ENCODE results near the gene GPBP1.
"Not testable (repeated sequence)": the region's sequence is repeated elsewhere in the genome, so short reads cannot be mapped to it uniquely, and the experiment has no call there.

Gene GPBP1, protein sequence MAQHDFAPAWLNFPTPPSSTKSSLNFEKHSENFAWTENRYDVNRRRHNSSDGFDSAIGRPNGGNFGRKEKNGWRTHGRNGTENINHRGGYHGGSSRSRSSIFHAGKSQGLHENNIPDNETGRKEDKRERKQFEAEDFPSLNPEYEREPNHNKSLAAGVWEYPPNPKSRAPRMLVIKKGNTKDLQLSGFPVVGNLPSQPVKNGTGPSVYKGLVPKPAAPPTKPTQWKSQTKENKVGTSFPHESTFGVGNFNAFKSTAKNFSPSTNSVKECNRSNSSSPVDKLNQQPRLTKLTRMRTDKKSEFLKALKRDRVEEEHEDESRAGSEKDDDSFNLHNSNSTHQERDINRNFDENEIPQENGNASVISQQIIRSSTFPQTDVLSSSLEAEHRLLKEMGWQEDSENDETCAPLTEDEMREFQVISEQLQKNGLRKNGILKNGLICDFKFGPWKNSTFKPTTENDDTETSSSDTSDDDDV

DNA sequence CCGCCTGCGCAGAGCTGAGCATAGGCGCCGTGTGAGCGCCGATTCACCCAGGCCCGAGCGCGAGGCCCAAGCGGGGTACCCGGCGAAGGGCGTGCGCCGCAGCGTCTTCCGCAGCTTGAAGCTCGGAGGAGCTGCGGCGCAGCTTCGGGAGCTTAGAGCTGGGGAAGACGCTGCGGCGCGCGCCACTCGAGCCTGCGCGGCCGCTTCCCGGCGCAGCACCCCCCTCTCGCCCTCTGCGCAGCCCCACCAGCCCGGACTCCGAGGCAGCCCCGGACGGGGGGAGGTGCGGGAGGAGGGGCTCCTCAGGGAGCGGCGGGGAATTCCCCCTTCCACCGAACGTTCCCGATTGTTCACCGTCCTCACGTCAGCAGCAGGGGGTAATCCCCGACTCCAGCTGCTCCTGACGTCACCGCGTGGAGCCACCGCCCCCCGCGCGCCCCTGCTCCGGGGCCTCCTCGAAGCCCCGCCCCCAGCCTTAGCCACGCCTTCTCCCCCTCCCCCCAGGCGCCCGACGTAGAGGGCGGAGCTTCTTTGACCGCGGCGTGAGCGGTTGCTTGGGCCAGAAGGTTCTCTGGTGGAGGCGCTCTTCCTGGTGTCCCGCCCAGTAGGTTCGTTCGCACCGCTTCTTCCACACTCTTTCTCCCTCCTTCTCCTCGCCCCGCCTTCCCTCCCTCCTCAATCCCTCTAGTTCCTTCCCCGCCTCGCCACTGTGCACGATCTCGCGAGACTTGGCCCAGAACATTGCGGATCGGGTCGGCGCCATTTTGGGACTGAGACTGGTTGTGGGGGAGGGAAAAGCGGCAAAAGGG lies at the start of gene GPBP1:
Gene GPBP1, plus strand, starts transcription at position 741 of the 809 bp plus-strand sequence. CDS start 40,072 bp downstream, outside the sequence.
- DNase-seq, result peak; percentile 99

DNA sequence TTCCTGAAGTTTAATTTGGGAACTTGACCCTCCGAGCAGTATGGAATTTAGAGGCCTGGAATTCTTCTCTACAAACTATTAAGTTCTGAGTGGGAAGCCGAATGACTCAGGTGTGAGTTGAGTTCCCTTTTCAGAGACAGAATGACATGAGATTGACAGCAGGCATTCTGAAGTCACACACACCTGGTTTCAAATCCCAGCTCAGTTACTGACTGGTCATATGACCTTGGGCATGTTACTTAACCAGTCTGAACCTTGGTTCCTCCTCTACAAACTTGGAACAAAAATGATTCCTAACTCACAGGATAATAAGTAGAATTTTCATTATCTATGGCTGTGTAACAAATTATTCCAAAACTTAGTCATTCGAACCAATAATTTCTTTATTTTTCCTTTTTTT lies 45.5 kb upstream of the GPBP1 start:
- DNase-seq, result no peak

DNA sequence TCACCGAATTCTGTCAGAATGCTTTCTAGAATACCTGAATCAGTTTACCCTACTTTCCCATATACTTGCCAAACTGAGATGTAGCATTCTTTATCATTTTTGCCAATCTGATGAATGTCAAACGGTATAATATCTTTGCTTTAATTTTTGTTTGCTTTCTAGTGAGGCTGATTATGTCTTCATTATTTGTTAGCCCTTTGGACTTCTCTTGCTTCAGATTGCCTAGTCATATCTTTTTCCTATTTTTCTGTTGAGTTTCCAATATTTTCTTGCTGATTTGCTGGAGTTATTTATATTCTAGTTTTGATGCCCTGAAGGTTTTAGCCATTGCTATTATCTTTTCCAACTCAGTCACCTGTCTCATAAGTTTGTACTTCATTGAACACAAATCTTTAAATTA lies 40.3 kb upstream of the GPBP1 start:
- DNase-seq, result no peak

DNA sequence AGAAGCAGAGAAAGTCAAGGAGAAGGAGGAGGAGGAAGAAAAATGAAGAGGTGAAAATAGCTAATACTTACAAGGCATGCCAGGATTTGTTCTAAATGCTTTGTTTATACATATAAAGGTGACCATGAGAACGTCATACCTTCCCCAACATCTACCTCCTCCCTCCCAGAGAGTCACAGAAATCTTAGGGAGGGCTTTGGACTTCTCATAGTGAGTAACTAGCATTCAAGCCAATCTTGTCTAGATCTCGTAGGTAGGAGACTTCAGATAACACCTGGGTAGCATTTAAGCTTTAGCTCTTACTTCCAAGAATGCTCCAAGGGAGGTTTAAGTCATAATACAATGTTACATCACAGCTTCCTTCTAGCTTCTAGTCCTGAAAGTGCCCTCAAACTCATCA lies 36.5 kb upstream of the GPBP1 start:
- DNase-seq, result no peak

DNA sequence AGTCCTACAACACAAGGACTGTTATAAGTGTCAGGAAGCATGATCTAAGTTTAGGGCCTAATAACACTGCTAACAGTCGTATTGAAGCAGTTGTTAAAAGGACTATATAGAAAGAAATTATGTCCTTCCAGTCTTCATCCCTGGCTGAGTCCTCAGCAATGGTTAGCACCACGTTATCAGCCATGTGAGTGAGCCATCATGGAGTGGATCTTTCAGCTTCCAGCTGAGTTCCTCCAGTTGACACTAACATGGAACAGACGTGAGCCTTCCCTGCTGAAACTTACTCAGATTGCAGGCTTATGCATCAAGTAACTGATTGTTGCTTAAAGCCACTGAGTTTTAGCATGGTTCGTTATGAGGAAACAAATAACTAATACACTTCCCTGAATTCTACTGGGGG lies 21.5 kb upstream of the GPBP1 start:
- DNase-seq, result no peak

GRCh38 chr5:57155033-57155432 lies 18.8 kb upstream of the GPBP1 start:
- DNase-seq, result no peak

GRCh38 chr5:57157131-57157530 lies 16.7 kb upstream of the GPBP1 start:
- DNase-seq, result peak; percentile 51

DNA sequence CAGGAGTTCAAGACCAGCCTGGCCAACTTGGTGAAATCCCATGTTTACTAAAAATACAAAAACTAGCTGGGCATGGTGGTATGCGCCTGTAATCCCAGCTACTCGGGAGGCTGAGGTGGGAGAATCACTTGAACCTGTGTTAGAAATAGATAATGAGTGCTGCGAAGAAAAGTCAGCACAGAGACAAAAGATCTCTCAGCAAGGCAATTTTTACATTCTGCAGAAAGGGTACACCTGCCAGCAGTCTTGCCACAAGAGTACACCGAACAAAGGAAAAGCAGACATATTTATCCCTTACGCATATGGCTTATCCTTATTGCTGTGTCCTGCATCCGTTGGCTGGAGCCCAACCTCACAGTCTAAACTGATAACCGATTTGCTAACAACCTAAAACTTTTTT lies 16.2 kb upstream of the GPBP1 start:
- no peak for DNase-seq

DNA sequence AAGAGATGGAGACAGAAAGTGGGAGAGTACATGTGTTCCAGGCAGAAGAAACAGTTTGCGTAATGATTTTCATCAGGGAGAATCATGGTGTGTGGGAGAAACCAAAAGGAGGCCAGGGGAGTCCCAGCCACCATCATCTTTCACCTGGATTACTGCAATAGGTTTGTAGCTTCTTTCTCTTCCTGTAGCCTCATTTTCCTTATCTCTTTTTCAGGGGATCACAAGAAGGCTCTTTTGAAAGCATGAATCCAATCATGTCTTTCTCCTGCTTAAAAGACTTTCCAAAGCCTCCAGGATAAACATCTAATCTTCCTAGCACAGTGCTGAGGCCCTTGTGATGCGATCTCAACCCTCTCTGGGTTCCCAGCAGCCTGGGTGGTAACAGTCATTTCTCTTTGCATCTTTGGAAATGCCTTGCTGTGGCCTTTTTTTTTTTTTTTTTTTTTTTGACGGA lies 10.3 kb upstream of the GPBP1 start:
- DNase-seq, result no peak

DNA sequence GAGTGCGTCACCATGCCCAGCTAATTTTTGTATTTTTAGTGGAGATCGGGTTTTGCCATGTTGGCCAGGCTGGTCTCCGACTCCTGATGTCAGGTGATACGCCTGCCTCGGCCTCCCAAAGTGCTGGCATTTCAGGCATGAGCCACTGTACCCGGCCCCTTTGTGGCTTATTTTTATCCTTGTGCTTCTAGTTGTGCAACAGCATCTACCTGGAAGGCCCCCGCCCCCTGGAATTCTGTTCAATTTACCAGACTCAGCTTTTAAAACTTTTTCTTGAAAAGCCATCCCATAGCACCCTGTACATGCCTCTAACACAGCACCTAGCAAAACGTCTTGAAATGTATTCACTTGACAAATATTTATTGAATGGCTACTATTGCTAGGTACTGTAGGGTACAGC lies 9.7 kb upstream of the GPBP1 start:
- DNase-seq, result no peak

GRCh38 chr5:57165171-57165570 lies 8.7 kb upstream of the GPBP1 start:
- DNase-seq, result not testable (repeated sequence)

DNA sequence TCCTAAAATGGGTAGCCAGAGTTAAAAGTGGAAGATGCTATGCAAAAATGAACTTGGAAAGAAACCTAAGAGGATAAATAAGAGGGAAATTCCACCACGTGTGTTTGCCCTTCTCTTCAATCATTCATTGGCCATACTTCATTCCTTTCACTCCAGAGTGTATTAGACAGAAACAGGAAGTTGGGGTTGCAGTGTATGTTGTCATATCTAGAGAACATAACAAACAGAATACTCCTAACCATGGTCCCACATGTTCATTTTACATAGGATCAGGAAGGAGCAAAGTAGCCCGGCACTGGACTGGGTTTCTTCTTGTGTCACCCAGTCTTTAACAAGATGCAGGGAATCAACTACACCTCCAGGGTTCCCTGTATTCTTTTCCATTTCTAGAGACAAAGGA lies 7.6 kb upstream of the GPBP1 start:
- peak; percentile 85 for DNase-seq

GRCh38 chr5:57167201-57167600 lies 6.7 kb upstream of the GPBP1 start:
- DNase-seq, result no peak

DNA sequence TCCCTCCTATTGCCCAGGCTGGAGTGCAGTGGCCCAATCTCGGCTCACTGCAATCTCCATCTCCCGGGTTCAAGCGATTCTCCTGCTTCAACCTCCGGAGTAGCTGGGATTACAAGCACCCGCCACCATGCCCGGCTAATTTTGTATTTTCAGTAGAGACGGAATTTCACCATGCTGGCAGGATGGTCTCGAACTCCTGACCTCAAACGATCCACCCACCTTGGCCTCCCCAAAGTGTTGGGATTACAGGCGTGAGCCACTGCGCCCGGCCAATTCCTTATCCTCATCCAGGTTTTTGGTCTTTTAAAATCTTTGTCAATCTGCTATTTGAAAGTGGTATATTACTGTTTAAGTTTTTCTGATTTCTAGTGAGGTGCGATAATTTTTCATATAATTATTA lies 3.7 kb upstream of the GPBP1 start:
- DNase-seq, result not testable (repeated sequence)

DNA sequence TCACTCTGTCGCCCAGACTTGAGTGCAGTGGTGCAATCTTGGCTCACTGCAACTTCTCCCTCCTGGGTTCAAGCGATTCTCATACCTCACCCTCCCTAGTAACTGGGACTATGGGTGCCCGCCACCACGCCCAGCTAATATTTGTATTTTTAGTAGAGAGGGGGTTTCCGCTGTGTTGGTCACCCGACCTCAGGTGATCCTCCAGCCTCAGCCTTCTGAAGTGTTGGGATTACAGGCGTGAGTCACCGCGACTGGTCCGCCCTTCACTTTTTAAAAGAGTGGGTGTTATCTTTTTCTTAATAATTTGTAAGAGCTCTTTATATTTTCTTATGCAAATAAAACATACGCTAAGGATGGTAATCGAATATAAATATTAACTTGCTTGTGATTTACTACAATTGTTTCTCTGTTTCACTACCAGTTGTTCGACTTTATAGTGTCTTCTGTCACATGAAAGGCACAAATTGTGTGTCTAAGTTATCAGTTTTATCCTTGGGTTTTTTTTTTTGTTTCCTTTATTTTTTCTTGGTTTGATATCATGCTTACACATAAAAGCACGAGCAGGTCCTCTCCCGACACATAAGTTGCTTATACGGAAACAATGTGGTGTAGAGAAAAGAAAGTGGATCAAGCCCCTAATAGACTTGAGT lies 1.9 kb upstream of the GPBP1 start:
- peak; percentile 35 for DNase-seq

- DNase-seq, result peak; percentile 55
Measured at GRCh38 chr5:57172466-57173318, 1.2 kb upstream of the GPBP1 start.

DNA sequence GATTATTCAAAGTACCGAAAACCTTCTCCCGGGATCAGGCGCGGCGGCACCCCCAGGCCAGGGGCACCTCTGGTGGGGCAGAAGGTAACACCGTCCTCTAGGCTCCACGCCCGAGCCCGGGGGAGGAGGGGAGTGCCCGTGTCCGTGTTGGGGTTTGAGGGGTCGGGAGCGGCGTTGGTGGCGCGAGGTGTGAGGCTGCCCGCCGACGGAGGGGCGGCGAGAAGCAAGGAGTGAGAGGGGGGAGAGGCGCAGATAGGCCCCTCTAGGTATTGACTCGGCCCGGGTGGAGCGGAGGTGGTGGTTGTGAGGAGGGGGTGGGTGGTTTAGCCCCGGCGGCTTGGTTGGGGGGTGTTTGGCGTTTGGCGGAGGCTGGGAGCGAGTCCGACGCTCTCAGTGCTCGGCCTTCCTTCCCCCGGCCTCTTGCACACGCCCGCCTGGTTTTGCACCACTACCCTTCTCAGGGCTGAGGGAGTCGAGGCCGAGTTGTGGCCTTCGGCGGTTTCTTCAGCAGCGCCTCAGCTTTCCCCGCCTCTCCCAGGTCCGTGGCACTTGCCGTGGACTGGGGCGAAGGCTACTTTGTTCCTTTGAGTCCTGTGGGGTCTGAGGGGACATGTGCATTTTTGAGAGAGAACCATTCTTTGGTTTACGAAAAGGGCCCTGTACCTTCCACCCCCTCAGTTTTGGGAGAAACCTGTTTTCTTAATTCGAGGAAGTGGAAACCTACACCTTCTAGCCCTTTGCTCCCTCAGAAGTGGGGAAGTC lies 450 bp downstream of the GPBP1 start:
- peak; percentile 58 for DNase-seq

DNA sequence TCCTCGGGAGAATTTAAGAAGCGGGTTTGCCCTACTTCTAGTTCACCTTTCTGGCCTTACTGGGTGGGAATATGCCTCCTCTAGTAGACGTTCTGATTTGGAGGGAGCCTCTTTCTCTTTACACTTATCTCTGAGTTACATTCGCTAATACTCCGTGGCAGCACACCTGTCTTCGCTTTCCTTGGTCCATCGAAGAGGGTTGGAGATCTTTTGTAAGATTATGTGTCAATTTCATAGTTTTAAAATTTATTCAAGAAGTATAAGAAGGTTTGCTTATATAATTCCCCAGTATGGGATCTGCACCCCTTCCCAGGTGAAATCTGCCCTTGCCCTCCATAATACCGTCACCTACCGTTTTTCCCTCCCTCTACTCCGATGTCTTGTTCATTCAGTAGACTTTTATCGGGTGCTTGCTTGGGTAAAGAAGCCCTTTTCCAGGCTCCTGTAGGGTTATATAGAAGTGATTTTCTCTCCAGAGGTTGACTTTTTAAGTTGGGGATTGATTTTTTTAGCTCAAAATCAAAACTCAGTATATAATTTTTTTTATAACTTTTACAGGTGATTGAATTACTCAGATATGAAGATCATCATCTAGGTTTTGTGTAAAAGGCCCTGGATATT lies 1.1 kb downstream of the GPBP1 start:
- no peak for DNase-seq

GRCh38 chr5:57175551-57176309 lies 1.9 kb downstream of the GPBP1 start:
- DNase-seq, result no peak

- peak; percentile 70 for DNase-seq
Measured at GRCh38 chr5:57176350-57176857, 2.5 kb downstream of the GPBP1 start.

Data from inflammatory macrophage treated with lipopolysaccharide for 4 hours (primary cell).